Measurements from ENCODE around the gene CD14.

- TF ChIP-seq, protein P1, sequence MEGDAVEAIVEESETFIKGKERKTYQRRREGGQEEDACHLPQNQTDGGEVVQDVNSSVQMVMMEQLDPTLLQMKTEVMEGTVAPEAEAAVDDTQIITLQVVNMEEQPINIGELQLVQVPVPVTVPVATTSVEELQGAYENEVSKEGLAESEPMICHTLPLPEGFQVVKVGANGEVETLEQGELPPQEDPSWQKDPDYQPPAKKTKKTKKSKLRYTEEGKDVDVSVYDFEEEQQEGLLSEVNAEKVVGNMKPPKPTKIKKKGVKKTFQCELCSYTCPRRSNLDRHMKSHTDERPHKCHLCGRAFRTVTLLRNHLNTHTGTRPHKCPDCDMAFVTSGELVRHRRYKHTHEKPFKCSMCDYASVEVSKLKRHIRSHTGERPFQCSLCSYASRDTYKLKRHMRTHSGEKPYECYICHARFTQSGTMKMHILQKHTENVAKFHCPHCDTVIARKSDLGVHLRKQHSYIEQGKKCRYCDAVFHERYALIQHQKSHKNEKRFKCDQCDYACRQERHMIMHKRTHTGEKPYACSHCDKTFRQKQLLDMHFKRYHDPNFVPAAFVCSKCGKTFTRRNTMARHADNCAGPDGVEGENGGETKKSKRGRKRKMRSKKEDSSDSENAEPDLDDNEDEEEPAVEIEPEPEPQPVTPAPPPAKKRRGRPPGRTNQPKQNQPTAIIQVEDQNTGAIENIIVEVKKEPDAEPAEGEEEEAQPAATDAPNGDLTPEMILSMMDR (conservative IDR thresholded peaks at IDR 0.05; ENCODE audit: low read depth, low read length), result no peak
- no peak for TF ChIP-seq EZH2 (IDR thresholded peaks at IDR 0.05; ENCODE audit: borderline replicate concordance, low read depth, low read length, poor library complexity, severe bottlenecking)
These were observed 21.9 kb downstream of the CD14 start for GRCh38 chr5:140611020-140611521.
